PC-9 (cell line): Measurements from ENCODE around the gene KIAA0513. TPM values are rescaled to one million over a fixed set of nuclear protein-coding genes. Genes with fewer than 3 reads are reported as not detected.

Experiments used
- BruUV-seq: library from RNA; stranded (reverse); fragments of 400-500 nt; replicated peaks from 2 replicates; lab custom pipeline; 2021; lab: Mats Ljungman, UMichigan
- CTCF ChIA-PET: fragments of 300-600 bp; sonication (Branson Sonifier 250); formaldehyde crosslinking; loops from one replicate; lab custom pipeline; 2022; ENCODE audit warnings: antibody characterized with exemption; lab: Charles Lee
- POLR2A ChIA-PET: fragments of 300-600 bp; sonication (Branson Sonifier 250); formaldehyde crosslinking; loops from one replicate; lab custom pipeline; 2022; ENCODE audit warnings: antibody characterized with exemption; ENCODE audit not compliant: unreplicated experiment; lab: Charles Lee
- DNase-seq, 2 experiments: peaks; one replicate each; pipeline versions ENCODE4 v3.0.0 to v3.0.0-alpha.2; 2015 to 2022; ENCODE audit warnings: mixed read lengths in 1 of 2
- H2AFZ ChIP-seq: fragments of 200-600 bp; sonication (generic); 2 replicates; pipeline ENCODE4 v1.8.1; 2017; ENCODE audit warnings: antibody characterized with exemption
- H3F3A ChIP-seq: fragments of 200-600 bp; sonication (generic); 2 replicates; pipeline ENCODE4 v1.8.1; 2017; ENCODE audit warnings: antibody characterized with exemption, mild to moderate bottlenecking, low read depth; ENCODE audit not compliant: insufficient read depth
- H3K27ac ChIP-seq: fragments of 200-600 bp; sonication (generic); 2 replicates; pipeline ENCODE4 v1.6.1; 2016; ENCODE audit warnings: mixed run types
- H3K27me3 ChIP-seq: fragments of 200-600 bp; sonication (generic); 2 replicates; pipeline ENCODE4 v1.6.1; 2016; ENCODE audit warnings: low read depth, mixed run types; ENCODE audit not compliant: insufficient read depth
- H3K36me3 ChIP-seq: fragments of 200-600 bp; sonication (generic); 2 replicates; pipeline ENCODE4 v1.6.1; 2016; ENCODE audit warnings: low read depth, mixed run types
- H3K4me1 ChIP-seq: fragments of 200-600 bp; sonication (generic); replicated peaks from 2 replicates; pipeline ENCODE4 v1.6.1; 2016; ENCODE audit warnings: mixed run types; ENCODE audit not compliant: insufficient read depth
- H3K4me2 ChIP-seq: fragments of 200-600 bp; sonication (generic); 2 replicates; pipeline ENCODE4 v1.6.1; 2017; ENCODE audit warnings: mixed run types
- H3K4me3 ChIP-seq: fragments of 200-600 bp; sonication (generic); 2 replicates; pipeline ENCODE4 v1.6.1; 2016; ENCODE audit warnings: mixed run types
- H3K79me2 ChIP-seq: fragments of 200-600 bp; sonication (generic); 2 replicates; pipeline ENCODE4 v1.6.1; 2017; ENCODE audit warnings: low read depth, mixed run types
- H3K9me2 ChIP-seq: fragments of 200-600 bp; sonication (generic); 2 replicates; pipeline ENCODE4 v1.8.1; 2017; ENCODE audit warnings: mild to moderate bottlenecking; ENCODE audit not compliant: insufficient read depth
- H3K9me3 ChIP-seq: fragments of 200-600 bp; sonication (generic); 2 replicates; pipeline ENCODE4 v1.8.1; 2016; ENCODE audit warnings: low read depth; ENCODE audit not compliant: insufficient read depth
- H4K20me1 ChIP-seq: fragments of 200-600 bp; sonication (generic); 2 replicates; pipeline ENCODE4 v1.8.1; 2017; ENCODE audit not compliant: insufficient read depth
- EZH2 ChIP-seq: fragments of 200-600 bp; sonication (generic); IDR thresholded peaks from 2 replicates; pipeline ENCODE4 v1.8.0; 2017; ENCODE audit warnings: antibody characterized with exemption, low read depth
- intact Hi-C: fragments of 100-400 bp; cut with micrococcal nuclease; formaldehyde crosslinking; loops from one replicate; pipeline ENCODE4 v1.10.0; 2022; ENCODE audit not compliant: unreplicated experiment
- total RNA-seq: library from RNA; stranded (reverse); gene quantifications from 2 replicates; pipeline ENCODE4 v1.2.3, GENCODE V29; 2021
- TF ChIP-seq, protein P1 (sequence below): fragments of 200-600 bp; sonication (generic); conservative IDR thresholded peaks from 2 replicates; pipeline ENCODE4 v1.6.1; 2017; ENCODE audit warnings: mixed run types, antibody characterized with exemption, mild to moderate bottlenecking, moderate library complexity

The KIAA0513 gene
- total RNA-seq, 1 experiment from 2014 or later: 4.3 TPM

DNA sequence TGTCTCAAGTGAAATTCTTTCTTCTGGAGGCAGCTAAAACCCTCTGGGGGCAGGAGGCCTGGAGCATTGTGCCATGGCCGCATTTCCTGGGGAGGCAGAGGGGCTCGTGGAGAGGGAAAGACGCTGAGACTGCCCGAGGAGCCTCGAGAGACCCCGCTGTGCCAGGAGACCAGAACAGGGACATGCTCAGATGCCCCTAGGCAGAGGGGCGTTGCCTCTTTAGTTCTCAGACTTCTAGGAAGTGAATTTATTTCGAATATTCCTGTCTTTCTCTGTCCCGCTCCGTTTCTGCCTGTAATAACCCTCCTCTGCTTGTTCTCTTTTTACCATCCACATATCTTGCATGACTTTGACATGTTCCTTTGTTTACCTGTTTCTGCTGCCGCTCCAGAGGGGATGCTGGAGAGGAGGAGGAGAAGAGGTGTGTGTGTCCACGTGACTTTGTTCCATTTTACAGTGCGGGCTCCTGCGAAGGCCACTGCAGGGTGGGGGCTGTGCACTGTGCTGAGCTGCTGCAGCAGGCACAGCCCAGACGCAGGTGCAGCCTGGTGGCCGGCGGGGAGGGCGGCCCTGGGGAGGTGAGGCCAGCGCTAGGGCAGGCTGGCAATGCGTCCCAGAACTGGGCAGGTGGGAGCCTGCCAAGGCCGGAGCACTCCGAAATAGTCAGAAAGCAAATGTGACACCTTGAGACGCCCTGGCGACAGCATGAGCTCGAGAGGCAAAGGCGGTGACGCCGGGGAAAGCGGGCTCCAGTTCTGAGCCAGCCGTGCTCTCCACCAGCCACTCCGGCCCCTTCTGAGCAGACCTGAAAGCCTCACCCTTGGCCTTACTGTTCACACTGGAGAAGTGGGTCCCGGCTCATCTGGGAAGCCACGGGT is 54.8 kb downstream of the KIAA0513 start:
- Histone ChIP-seq H4K20me1 (no peaks in the 10 kb centered on the region), H3K79me2 (no peaks in the 10 kb centered on the region), H3K4me3 (no peak overlapping the region), H2AFZ (no peak overlapping the region), H3K27ac (no peak overlapping the region), H3K9me3 (no peaks in the 10 kb centered on the region), H3K9me2 (no peaks in the 10 kb centered on the region), H3K4me2 (no peak overlapping the region), H3K27me3 (no peaks in the 10 kb centered on the region), H3K4me1 (no peaks in the 10 kb centered on the region), H3F3A (no peaks in the 10 kb centered on the region), H3K36me3 (no peaks in the 10 kb centered on the region)
- no TSS peak for BruUV-seq
- intact Hi-C loops: no loop called here
- POLR2A ChIA-PET: no interaction called here
- no peak for DNase-seq
- TF ChIP-seq, protein P1, sequence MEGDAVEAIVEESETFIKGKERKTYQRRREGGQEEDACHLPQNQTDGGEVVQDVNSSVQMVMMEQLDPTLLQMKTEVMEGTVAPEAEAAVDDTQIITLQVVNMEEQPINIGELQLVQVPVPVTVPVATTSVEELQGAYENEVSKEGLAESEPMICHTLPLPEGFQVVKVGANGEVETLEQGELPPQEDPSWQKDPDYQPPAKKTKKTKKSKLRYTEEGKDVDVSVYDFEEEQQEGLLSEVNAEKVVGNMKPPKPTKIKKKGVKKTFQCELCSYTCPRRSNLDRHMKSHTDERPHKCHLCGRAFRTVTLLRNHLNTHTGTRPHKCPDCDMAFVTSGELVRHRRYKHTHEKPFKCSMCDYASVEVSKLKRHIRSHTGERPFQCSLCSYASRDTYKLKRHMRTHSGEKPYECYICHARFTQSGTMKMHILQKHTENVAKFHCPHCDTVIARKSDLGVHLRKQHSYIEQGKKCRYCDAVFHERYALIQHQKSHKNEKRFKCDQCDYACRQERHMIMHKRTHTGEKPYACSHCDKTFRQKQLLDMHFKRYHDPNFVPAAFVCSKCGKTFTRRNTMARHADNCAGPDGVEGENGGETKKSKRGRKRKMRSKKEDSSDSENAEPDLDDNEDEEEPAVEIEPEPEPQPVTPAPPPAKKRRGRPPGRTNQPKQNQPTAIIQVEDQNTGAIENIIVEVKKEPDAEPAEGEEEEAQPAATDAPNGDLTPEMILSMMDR: no peak
- TF ChIP-seq EZH2: no peak
- CTCF ChIA-PET: interaction anchor here (0.5 kb wide), 1 partner anchor 33 kb away, joined by 4 read pairs; no protein-coding TSS in a partner anchor

- H3K9me2 ChIP-seq: no peaks in the 10 kb centered on the region
- no peaks in the 10 kb centered on the region for H3K36me3 ChIP-seq
- no peak for DNase-seq
- TF ChIP-seq, protein P1: no peak
- no peak for TF ChIP-seq EZH2
- no peak overlapping the region for H3K4me3 ChIP-seq
- BruUV-seq: no TSS peak
- CTCF ChIA-PET: no interaction called here
- H3K27me3 ChIP-seq: no peaks in the 10 kb centered on the region
- H3K4me1 ChIP-seq: no peaks in the 10 kb centered on the region
- no peaks in the 10 kb centered on the region for H3K9me3 ChIP-seq
- POLR2A ChIA-PET: interaction anchor here (0.6 kb wide), 1 partner anchor 9 kb away, joined by 4 read pairs; no protein-coding TSS in a partner anchor
- no peaks in the 10 kb centered on the region for H4K20me1 ChIP-seq
- H3K4me2 ChIP-seq: no peak overlapping the region
- H3F3A ChIP-seq: no peaks in the 10 kb centered on the region
- no peak overlapping the region for H2AFZ ChIP-seq
- H3K27ac ChIP-seq: no peak overlapping the region
- intact Hi-C loops: no loop called here
- no peaks in the 10 kb centered on the region for H3K79me2 ChIP-seq
These were observed 55.5 kb downstream of the KIAA0513 start for GRCh38 chr16:85083051-85083639.

DNA sequence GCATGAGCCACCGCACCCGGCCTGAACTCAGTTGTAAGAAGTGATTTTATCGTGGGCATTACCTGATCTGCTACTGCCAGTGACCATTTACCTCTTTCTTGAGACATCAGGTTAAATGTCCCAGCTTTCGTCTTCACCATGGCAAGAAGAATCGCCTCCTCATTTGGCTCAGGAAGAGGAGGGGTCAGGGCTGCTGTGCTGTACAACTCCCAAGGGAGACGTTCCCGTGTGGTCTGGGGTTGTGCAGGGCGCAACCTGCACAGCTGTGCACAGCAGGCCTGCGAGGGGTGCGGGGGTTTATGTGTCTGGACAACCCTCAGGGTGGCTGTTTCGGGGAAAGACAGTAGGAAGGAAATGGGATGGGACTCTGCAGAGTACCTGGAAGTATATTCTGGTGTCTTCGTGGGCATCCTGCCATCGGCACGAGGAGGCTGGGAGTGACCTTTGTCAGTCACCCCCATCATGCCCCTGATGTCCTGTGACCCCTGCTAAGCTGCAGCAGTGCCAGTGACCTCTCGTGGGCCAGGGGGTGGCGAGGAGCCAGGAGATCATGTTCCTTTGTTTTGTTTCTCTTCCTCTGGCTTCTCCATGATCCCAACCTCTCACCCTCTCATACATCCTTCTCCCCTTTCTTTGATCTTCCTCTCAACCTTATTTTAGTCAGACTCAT is 57.4 kb downstream of the KIAA0513 start:
- no peak for DNase-seq
- ChIA-PET CTCF (interaction anchor here (0.6 to 0.7 kb wide), 2 partner anchors 81 to 158 kb away, joined by 4 to 7 read pairs; no protein-coding TSS in a partner anchor), POLR2A (interaction anchor here (0.7 kb wide), 1 partner anchor 107 kb away, joined by 21 read pairs; no protein-coding TSS in a partner anchor)
- Histone ChIP-seq H3K27me3 (no peaks in the 10 kb centered on the region), H3K4me2 (no peak overlapping the region), H3K9me3 (no peaks in the 10 kb centered on the region), H4K20me1 (no peaks in the 10 kb centered on the region), H3K79me2 (no peaks in the 10 kb centered on the region), H3K27ac (no peak overlapping the region), H3K4me1 (no peaks in the 10 kb centered on the region), H3K36me3 (no peaks in the 10 kb centered on the region), H2AFZ (no peak overlapping the region), H3K4me3 (no peak overlapping the region), H3K9me2 (no peaks in the 10 kb centered on the region), H3F3A (no peaks in the 10 kb centered on the region)
- no peak for TF ChIP-seq EZH2
- TF ChIP-seq, protein P1: no peak
- BruUV-seq: no TSS peak
- intact Hi-C loops: loop anchor here (5.0 kb wide), 1 partner anchor 333 kb away; no protein-coding TSS in a partner anchor
